GM19438 (cell line): ENCODE data around the gene SRGAP3.

Source experiments
- ATAC-seq: cut with Tn5 transposase; IDR thresholded peaks from one replicate; pipeline ENCODE4 v1.9.1; 2021; ENCODE audit warnings: low read depth; ENCODE audit not compliant: unreplicated experiment

The SRGAP3 gene

DNA sequence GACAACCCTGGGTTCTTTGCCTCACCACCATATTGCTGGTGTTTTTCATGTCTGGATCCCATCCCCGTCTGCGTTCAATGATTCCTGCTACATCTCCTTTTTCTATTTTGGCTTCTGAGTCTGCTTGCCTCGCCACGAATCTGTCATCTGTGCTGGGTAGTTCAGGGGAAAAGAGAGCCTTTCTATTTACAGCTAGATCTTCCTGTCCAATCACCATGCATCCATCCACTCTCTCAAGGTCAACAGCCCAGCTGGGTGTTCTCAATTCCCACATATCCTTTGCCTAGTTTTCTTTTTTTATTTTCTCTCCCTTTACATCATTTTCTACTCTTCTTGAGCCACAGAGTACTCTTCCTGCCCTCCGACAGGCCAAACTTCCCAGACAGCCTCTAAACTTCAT is 181.4 kb downstream of the SRGAP3 start:
- no peak for ATAC-seq

DNA sequence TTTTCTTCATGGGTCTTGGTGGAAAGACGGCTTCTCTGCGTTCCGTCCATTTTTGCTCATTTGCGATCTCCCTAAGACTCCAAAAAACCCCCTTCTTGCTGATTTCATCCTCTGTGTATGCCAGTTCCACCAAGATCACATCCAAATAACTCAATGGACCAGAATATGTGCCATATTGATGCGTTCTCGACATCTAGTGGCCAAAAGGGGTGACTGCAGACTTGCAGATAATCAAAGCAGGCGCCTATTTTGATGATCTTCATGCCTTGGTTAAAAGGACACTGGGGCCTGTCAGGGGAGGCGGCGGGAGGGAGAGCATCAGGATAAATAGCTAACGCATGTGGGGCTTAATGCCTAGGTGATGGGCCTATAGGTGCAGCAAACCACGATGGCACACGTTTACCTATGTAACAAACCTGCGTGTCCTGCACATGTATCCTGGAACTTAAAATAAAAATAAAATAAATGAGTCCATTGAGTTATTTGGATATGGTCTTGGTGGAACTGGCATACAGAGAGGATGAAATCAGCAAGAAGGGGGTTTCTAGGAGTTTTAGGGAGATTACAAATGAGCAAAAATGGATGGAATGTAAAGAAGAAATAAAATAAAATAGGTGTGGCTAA is 182.0 kb downstream of the SRGAP3 start:
- no peak for ATAC-seq

DNA sequence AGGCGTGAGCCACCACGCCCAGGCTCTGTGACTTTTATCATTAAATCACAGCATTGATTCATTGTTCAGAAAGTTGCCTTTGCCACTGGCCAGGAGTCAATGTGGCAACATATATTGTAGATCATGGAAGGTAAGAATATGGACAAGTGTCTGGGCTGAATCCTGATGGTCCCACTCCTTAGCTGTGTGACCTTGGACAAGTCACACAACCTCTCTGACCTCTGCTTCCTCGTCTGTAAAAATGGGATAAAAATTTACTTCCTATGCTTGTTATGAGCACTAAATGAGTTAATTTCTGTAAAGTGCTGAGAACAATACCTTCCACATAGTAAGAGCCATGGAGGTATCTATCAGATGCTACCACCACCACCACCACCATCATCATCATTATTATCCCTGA is 182.7 kb downstream of the SRGAP3 start:
- ATAC-seq, result no peak

DNA sequence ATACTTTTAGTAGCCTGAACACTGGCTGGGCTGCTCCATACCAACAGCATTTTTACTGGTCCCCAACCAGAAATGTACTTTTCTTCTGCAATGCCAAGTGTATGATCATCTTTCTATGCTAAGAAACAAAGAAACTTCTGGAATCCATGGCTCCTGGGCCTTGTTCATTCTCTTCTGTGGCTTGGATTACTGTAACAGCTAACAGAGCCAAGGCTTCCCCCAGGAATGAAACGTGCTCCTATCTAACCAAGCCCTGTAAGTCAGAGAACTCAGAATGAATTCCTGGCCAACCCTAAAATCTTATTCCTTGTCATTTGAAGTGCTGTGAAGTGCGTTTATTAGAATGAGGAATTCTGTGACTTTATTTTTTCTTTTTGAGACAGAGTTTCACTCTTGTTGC is 183.3 kb downstream of the SRGAP3 start:
- no peak for ATAC-seq

DNA sequence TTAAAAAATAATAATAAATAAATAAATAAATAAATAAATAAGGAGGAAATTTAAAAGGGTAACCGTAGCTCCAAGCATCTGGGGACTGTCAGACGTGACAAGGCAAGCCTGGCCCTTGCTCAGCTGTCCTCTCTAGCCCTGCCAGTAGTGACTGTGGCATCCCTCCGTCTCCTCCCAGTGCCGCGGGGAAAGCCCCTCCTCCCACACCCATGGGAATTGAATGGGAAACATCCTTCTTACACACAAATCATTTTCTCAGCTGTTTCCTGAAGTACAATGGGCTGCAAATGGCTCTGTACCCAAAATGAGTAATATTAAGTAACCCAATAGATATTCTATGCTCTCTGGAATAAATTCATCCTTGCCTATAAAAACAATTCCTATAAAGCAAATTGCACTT is 184.6 kb downstream of the SRGAP3 start:
- ATAC-seq, result no peak

DNA sequence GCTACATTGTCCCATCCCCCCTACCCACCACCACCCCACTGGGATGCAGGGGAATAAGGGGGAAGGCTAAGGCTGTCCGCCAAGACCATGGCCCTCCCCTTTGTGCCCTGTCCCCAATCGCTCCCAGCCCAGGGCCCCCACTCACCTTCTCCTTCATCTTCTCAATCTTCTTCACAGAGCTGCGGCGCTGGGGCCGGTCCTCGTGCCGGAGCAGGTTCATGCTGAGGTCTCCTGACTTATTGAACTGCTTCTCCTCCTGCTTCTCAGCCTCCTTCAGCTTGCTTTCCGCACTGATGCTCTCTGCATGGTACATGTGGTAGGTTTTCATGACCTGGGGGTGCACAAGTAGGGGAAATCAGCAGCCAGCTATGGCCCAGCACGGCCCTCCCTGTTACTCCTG is 185.2 kb downstream of the SRGAP3 start:
- ATAC-seq, result no peak

DNA sequence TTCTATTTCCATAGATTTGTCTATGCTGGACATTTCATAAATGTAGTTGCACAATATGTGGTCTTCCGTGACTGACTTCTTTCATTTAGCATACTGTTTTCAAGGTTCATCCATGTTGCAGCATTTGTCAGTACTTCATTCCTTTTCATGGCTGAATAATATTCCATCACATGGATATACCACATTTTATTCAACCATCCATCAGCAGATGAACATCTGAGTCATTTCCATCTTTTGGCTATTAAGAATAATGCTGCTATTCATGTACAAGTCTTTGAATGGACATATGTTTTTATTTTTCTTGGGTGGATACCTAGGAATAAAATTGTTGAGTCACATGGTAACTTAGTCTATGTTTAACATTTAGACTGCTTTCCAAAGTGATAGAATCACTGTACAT is 186.9 kb downstream of the SRGAP3 start:
- no peak for ATAC-seq

DNA sequence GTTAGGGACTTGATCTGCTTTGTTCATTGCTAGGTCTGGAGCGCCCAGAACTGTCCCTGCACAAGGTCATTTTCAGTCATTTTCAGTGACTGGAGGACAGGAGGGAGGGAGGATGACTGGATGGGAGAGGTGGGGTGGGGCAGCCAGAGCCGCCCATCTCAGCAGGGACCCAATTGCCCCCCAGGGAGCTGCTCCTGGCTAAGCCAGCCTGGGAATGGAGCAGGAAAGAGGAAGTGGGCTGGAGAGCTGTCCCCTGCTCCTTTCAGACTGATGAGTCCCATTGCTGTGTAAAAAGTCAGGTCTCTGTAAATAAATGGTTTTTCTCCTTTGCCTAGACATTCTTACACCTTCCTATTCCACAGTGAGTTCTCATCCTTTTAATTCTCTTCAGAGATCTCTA is 187.8 kb downstream of the SRGAP3 start:
- no peak for ATAC-seq

DNA sequence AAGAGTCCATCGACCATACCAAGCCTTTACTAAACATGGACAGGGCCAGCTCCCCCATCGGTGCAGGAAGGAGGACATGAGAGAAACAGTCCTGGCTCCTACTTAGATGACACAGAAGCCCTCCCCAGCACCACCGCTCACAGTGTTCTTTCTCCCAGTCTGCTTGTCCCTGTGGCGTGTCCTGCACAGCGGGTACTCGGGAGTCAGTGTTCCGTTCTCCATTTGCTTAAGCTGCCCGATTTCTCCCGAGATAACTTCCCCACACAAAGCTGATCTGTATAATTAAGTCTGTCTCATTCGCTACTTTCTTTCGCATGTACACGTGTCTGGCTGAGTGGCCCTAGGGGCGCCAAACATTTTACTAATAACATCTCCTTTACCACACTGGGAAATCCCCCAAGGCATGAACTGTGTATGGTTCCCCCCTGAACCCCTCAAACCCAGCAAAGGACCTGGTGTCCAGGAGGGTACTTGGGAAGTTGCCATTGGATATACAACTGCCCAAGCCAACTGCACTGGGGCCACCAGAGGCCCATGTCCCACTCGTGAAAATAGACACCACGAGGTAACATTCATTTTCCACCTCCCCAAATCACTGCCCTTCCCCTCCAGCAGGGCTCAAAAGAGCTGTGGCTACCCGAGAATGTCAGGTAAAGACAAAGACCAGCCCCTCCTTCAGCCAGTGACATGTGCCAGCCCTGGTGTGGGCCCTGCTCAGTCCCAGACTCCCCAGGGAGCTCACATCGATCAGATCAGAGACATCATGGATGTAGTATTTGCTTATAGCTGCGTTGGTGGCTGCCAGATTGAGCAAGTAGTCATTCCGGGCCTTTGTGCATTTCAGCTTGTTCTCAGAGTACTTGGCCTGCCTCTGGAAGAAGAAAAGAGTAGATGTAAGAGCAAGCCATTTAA is 189.7 kb downstream of the SRGAP3 start:
- no peak for ATAC-seq

DNA sequence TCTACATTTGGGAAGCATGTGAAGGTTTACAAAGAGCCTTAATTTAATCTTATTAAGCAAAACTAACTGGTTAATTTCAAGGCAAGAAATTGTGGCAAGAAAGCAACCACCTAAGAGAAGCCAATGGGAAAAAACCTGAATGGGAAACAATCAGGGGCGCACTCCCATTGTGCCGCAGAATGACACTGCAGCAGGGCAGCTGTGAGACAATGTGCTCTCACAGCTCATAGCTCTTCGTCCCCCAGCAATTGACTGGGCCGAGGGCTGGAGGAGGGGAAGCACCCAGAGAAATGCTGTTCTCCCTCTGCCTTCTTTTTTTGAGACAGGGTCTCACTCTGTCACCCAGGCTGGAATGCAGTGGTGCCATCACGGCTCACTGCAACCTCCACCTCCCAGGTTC is 192.9 kb downstream of the SRGAP3 start:
- no peak for ATAC-seq

DNA sequence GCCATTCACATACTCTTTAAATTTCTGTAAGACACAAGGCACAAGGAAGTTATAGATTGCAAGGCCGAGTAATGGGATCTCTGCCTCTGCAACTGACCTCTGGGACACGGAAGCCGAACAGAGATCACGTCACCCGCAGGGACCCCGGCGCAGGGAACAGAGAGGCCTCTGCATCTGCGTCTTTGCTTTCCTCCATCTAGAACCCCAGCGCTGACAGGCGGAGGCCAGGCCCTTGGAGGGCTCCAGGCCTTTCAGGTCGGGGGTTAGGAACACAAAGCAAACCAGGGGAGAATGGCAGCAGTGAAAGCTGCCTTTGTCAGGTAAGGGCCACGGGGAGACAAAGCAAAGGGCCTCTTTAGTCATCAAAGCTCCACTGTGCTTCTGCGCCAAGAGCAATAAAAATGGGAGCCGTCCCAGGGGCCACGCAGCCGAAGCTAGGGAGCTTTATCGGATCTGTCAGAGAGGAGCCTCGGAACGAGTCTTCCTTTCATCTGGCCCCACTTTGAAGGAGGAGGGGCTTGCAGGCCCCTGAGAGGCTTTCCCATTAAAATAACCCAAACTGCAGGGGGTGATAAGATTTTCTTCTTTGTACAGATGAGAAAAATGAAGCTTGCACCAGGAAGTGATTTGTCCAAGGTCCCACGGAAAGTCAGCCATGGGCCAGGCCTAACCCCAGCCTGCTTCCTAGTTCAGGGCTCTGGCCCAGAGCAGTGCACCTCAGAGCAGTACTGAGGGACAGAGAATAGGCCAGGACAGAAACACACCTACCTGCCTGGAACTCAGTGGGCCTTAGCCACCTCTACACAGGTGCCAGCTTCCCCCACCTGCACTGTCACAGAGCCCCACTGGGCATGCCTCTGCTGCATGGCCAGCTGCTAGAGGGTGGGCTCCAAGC is 201.7 kb downstream of the SRGAP3 start:
- no peak for ATAC-seq

DNA sequence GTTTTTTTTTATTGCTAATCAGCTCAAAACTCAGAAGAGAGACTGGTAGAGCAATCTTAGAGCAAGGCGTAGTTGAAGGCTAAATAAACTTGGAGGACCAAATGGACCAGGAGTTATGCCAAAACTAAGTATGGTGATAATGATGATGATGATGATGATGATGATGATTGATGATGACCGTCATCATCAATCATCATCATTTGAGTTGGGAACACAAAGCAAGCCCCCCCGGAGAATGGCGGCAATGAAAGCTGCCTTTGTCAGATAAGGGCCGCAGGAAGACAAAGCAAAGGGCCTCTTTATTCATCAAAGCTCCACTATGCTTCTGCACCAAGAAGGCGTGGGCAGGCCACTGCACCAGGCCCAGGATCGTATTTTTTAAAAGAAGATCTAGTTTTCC is 204.1 kb downstream of the SRGAP3 start:
- ATAC-seq, result no peak

DNA sequence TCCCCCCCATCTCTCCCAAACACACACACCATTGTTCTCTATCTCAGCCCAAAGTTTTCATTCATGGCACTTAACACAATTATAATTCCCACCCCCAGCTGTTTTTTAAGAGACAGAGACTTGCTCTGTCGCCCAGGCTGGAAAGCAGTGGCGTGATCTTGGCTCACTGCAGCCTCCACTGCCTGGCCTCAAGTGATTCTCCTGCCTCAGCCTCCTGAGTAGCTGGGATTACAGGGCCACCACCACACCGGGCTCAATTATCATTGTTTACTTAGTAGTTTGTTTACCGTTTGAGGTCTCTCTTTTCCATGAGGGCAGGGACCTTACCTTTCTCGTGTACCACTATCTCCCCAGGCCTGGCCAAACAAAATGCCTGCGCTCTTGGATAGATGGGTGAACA is 206.4 kb downstream of the SRGAP3 start:
- no peak for ATAC-seq

DNA sequence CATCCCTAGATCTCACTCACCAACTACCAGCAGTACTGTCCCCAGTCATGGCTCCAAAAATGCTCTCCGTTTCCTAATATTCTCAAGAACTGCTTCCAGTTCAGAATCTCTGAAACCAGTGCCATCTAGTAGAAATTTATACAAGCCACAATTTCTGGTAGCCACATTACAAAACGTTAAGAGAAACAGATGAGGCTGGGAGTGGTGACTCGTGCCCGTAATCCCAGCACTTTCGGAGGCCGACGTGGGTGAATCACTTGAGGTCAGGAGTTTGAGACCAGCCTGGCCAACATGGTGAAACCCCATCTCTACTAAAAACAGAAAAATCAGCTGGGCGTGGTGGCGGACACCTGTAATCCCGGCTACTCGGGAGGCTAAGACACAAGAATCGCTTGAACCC is 207.8 kb downstream of the SRGAP3 start:
- no peak for ATAC-seq

DNA sequence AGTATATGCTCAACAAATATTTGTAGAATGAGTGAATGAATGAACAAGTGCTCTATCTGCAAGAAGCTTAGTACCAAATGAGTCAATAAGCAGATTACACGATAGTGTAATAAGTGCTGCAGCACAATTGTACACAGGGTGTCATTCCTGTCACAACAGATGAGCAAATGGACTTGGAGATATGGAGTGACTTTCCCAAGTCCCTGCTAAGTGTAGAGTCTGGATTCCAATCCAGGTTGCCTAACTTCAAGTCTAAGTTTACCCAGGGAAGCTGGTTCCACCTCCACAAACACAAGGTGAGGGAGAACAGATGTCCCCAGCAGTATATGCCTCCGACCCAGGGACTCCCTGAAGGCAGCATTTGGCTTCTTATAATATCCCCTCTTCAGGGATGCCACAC is 208.4 kb downstream of the SRGAP3 start:
- ATAC-seq, result no peak

DNA sequence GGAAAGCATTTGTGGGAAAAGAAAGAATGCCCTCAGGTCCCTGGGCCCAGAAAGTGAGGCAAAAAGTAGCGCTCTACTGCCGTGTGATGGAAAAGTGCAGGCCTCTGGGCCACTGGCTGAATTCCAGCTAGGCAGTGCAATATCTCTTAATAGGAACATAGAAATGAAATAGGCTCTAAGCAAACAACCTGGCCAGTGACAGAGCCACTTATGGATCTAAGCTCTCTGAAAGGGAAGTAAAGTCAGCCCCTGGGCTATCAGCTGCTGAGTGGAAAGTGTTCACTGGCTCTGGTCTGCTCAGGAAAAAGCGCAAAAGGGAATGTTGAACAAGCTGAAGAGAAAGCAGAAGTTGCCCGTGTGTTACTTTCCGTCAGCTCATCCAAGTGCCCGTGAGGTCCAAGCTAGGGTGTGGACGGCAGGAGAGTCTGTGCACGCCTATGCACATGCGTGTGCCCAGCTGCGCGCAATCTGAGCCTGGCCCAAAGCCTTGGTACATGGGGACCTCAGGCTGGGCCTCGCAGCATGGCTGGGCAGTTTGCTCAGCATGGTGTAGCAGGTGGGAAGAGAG is 212.2 kb downstream of the SRGAP3 start:
- no peak for ATAC-seq

DNA sequence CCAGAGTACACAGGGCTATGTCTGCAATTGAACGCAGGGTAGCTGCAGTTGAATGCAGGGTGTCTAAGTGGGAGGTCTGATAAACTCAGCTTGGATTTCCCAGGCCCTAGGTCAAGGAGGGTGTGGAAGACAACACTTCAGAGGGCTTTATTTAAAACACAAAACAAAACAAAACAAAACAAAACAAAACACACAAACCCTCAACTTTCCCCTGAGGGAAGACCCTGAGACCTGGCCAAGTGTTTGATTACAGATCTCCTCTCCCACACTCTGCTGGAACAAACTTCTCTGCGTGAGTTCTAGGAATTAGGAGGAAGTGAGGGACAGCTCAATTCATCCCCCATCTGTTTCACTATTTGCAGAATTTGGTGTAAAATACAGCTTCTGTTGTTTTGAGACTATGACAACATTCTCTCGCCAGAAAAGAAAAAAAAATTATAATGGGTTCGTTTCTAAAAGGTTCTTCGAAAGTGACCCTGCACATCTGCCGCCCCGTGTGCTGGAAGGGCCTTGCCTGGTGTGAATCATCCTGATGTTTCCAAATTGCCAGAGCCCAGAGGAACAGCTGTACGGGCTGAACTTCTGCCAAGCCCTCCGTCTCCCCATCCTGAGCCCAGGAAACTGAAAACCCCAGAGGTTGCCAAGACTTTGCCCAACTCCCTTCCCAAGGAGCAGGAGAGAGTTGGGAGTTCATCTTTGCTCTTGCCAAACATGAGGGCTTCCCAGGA is 212.9 kb downstream of the SRGAP3 start:
- ATAC-seq, result no peak

DNA sequence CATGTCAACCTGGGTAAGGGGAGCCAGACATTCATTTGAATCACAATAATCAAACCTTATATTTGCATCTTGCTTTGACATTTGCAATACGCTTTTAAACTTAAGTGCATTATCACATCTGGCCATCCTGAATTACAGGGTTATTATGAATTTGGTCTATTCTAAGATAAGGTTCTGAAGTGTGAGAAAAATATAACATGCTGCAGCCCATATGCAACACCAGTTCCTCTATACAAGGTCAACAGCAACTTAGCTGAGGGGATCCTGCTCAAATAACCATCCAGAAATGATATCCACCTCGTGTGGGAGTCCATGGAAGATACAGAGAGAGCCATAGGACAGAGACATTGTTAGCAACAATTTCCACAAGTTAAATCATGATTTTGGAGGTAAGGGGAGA is 213.5 kb downstream of the SRGAP3 start:
- ATAC-seq, result no peak

DNA sequence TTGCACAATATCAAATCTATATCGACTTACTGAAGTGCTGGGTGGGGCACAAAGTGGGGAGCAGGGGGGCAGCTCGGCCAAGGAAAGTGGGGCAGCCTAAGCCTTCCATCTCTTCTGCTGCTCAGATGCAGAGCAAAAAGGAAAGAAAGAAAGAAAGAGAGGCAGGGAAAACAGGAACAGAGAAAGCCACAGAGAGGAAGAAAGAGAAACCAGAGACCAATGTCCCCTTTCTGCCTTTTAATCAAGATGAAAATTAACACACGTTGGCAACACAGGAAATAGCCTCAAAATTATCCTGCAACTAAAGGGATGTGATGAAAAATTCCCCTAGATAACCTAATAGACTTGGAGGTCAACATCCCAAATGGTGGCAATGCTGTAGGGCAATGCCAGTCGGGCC is 214.0 kb downstream of the SRGAP3 start:
- ATAC-seq, result no peak

DNA sequence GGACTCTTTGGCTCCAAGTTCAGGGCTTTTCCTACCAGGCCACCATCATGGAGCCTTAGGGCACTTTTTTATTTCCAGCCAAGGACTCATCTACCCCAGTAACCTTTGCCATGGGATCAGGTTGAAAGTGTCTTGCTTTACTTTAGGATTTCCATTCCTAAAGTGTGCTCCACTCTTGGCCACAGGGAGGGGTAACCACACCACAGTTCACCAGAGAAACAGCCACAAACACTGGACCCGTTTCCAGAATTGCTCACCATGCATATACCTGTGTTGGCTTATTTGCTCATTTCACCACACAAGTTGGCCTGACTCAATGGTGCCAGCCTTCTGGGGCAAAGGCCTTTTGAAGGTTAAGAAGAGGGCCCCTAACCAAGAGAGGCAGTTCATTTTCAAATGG is 215.6 kb downstream of the SRGAP3 start:
- no peak for ATAC-seq
